T47D (cell line): ENCODE results near the gene RLF.
"Not testable (repeated sequence)": the region's sequence is repeated elsewhere in the genome, so short reads cannot be mapped to it uniquely, and the experiment has no call there.

Experiments used
- DNase-seq, 2 experiments: peaks; one replicate each; pipeline versions ENCODE4 v3.0.0 to v3.0.0-alpha.2; 2011 to 2012; ENCODE audit warnings: low read depth in 1 of 2, low spot score in 1 of 2
- JUND ChIP-seq: IDR thresholded peaks from 2 replicates; pipeline ENCODE4 v1.6.1; 2012; ENCODE audit warnings: low read depth
- in situ Hi-C: cut with HindIII; loops from 2 replicates; pipeline ENCODE4 v1.10.0; 2016; ENCODE audit warnings: low sequenced_read_pairs, low pct_unique_long_range_greater_than_20kb

Gene RLF

GRCh38 chr1:40178200-40178599 is 17.0 kb downstream of the RLF start:
- no peak for DNase-seq
- TF ChIP-seq JUND, result no peak
- in situ Hi-C loops, result no loop called here

- TF ChIP-seq JUND, result no peak
- in situ Hi-C loops, result no loop called here
- DNase-seq, result no peak
Measured at GRCh38 chr1:40179496-40180089, 18.4 kb downstream of the RLF start.

- in situ Hi-C loops, result no loop called here
- peak in 1 of 2 experiments; percentile 34 for DNase-seq
- TF ChIP-seq JUND, result no peak
Measured at GRCh38 chr1:40183055-40183710, 22.0 kb downstream of the RLF start.

- no peak for DNase-seq
- in situ Hi-C loops, result no loop called here
- TF ChIP-seq JUND, result no peak
Measured at GRCh38 chr1:40184193-40184592, 23.0 kb downstream of the RLF start.

- DNase-seq, result no peak
- in situ Hi-C loops, result no loop called here
- no peak for TF ChIP-seq JUND
Measured at GRCh38 chr1:40185951-40186864, 25.0 kb downstream of the RLF start.

GRCh38 chr1:40187399-40187798 is 26.2 kb downstream of the RLF start:
- no peak for TF ChIP-seq JUND
- no peak for DNase-seq
- in situ Hi-C loops, result no loop called here

- in situ Hi-C loops, DNase-seq: not testable (repeated sequence)
Measured at GRCh38 chr1:40194639-40195038, 33.5 kb downstream of the RLF start.

- in situ Hi-C loops, result no loop called here
- TF ChIP-seq JUND, result no peak
- no peak for DNase-seq
Measured at GRCh38 chr1:40197656-40198055, 36.5 kb downstream of the RLF start.

GRCh38 chr1:40199126-40199525 is 37.9 kb downstream of the RLF start:
- DNase-seq, result no peak
- in situ Hi-C loops, result no loop called here
- no peak for TF ChIP-seq JUND

- TF ChIP-seq JUND, result no peak
- DNase-seq, result no peak
- in situ Hi-C loops, result no loop called here
Measured at GRCh38 chr1:40204856-40205255, 43.7 kb downstream of the RLF start.

GRCh38 chr1:40210511-40211204 is 49.5 kb downstream of the RLF start:
- in situ Hi-C loops, result no loop called here
- no peak for DNase-seq
- TF ChIP-seq JUND, result no peak

- in situ Hi-C loops, result no loop called here
- TF ChIP-seq JUND, result no peak
- DNase-seq, result no peak
Measured at GRCh38 chr1:40218333-40218732, 57.1 kb downstream of the RLF start.

GRCh38 chr1:40221471-40221905 is 60.3 kb downstream of the RLF start:
- in situ Hi-C loops, DNase-seq: not testable (repeated sequence)
